Activated T-cell treated with anti-CD3 and anti-CD28 coated beads for 1 hour (primary cell): ENCODE data around the gene FSIP1.

Experiments used
- DNase-seq: peaks from one replicate; pipeline ENCODE4 v3.0.0-alpha.2; 2020; ENCODE audit warnings: low read depth

Gene FSIP1

GRCh38 chr15:39645138-39645975, 137.3 kb downstream of the FSIP1 start:
- DNase-seq = no peak

- DNase-seq = no peak
Measured at GRCh38 chr15:39644136-39644535, 138.5 kb downstream of the FSIP1 start.

GRCh38 chr15:39643727-39644126, 138.9 kb downstream of the FSIP1 start:
- DNase-seq = no peak

GRCh38 chr15:39642011-39642640, 140.5 kb downstream of the FSIP1 start:
- DNase-seq = no peak

- DNase-seq = no peak
Measured at GRCh38 chr15:39641191-39641889, 141.3 kb downstream of the FSIP1 start.

- no peak for DNase-seq
Measured at GRCh38 chr15:39640665-39641064, 142.0 kb downstream of the FSIP1 start.

GRCh38 chr15:39639037-39639436, 143.6 kb downstream of the FSIP1 start:
- DNase-seq = no peak

- no peak for DNase-seq
Measured at GRCh38 chr15:39638041-39638440, 144.6 kb downstream of the FSIP1 start.

- no peak for DNase-seq
Measured at GRCh38 chr15:39631357-39631756, 151.3 kb downstream of the FSIP1 start.

GRCh38 chr15:39629906-39630305, 152.7 kb downstream of the FSIP1 start:
- no peak for DNase-seq

- peak; percentile 49 for DNase-seq
Measured at GRCh38 chr15:39629371-39629770, 153.3 kb downstream of the FSIP1 start.

GRCh38 chr15:39628546-39629257, 153.9 kb downstream of the FSIP1 start:
- DNase-seq = no peak

- DNase-seq = no peak
Measured at GRCh38 chr15:39628144-39628508, 154.5 kb downstream of the FSIP1 start.

GRCh38 chr15:39627451-39628143, 155.0 kb downstream of the FSIP1 start:
- DNase-seq = no peak

- no peak for DNase-seq
Measured at GRCh38 chr15:39625856-39626255, 156.8 kb downstream of the FSIP1 start.

GRCh38 chr15:39625451-39625850, 157.2 kb downstream of the FSIP1 start:
- DNase-seq = no peak

- peak; percentile 29 for DNase-seq
Measured at GRCh38 chr15:39624806-39625205, 157.8 kb downstream of the FSIP1 start.

GRCh38 chr15:39623529-39623931, 159.1 kb downstream of the FSIP1 start:
- DNase-seq = no peak

- DNase-seq = no peak
Measured at GRCh38 chr15:39622660-39623516, 159.8 kb downstream of the FSIP1 start.

GRCh38 chr15:39621976-39622375, 160.7 kb downstream of the FSIP1 start:
- DNase-seq = no peak

GRCh38 chr15:39621210-39621609, 161.4 kb downstream of the FSIP1 start:
- no peak for DNase-seq
